ENCODE measurements around the gene OR8D4.

GRCh38 chr11:123892031-123892430 lies 9.9 kb upstream of the OR8D4 start:
- TF ChIP-seq CTCF (conservative IDR thresholded peaks at IDR 0.05; ENCODE audit: low read depth, low read length) (no peak), EZH2 (IDR thresholded peaks at IDR 0.05; ENCODE audit: borderline replicate concordance, low read depth, low read length, poor library complexity, severe bottlenecking) (no peak)

Measured in A673 (cell line).